KMS-11 (cell line): ENCODE data around the gene PARD3B.

Source experiments
- H2AFZ ChIP-seq: fragments of 200-600 bp; sonication (generic); 2 replicates; pipeline ENCODE4 v1.6.1; 2016; ENCODE audit warnings: antibody characterized with exemption, mixed run types, low read depth
- H3K27ac ChIP-seq: fragments of 200-600 bp; sonication (generic); 2 replicates; pipeline ENCODE4 v1.6.1; 2016; ENCODE audit warnings: mild to moderate bottlenecking, mixed run types
- H3K27me3 ChIP-seq: fragments of 200-600 bp; sonication (generic); 2 replicates; pipeline ENCODE4 v1.6.1; 2017; ENCODE audit warnings: mild to moderate bottlenecking, low read depth, mixed run types, moderate library complexity; ENCODE audit not compliant: insufficient read depth
- H3K36me3 ChIP-seq: fragments of 200-600 bp; sonication (generic); 2 replicates; pipeline ENCODE4 v1.6.1; 2017; ENCODE audit warnings: mild to moderate bottlenecking, mixed run types; ENCODE audit not compliant: insufficient read depth
- H3K4me1 ChIP-seq: fragments of 200-600 bp; sonication (generic); 2 replicates; pipeline ENCODE4 v1.6.1; 2016; ENCODE audit warnings: mild to moderate bottlenecking, low read depth, mixed run types; ENCODE audit not compliant: poor library complexity, severe bottlenecking
- H3K4me2 ChIP-seq: fragments of 200-600 bp; sonication (generic); 2 replicates; pipeline ENCODE4 v1.7.0; 2016; ENCODE audit warnings: mild to moderate bottlenecking, mixed run types
- H3K4me3 ChIP-seq: fragments of 200-600 bp; sonication (generic); IDR thresholded peaks from 2 replicates; pipeline ENCODE4 v1.6.1; 2017; ENCODE audit warnings: low read depth, low read length, mixed read lengths; ENCODE audit not compliant: insufficient read depth
- H3K79me2 ChIP-seq: fragments of 200-600 bp; sonication (generic); 2 replicates; pipeline ENCODE4 v1.6.1; 2016; ENCODE audit warnings: low read depth, mixed run types; ENCODE audit not compliant: insufficient read depth
- H3K9ac ChIP-seq: fragments of 200-600 bp; sonication (generic); 2 replicates; pipeline ENCODE4 v1.6.1; 2016; ENCODE audit warnings: mild to moderate bottlenecking, mixed run types
- H4K20me1 ChIP-seq: fragments of 200-600 bp; sonication (generic); 2 replicates; pipeline ENCODE4 v1.6.1; 2016; ENCODE audit warnings: mild to moderate bottlenecking, mixed run types; ENCODE audit not compliant: insufficient read depth
- TF ChIP-seq, protein P1 (sequence below): fragments of 200-600 bp; sonication (generic); conservative IDR thresholded peaks from 2 replicates; pipeline ENCODE4 v1.6.1; 2017; ENCODE audit warnings: low read depth, mild to moderate bottlenecking, antibody characterized with exemption, low read length, moderate library complexity, mixed read lengths

The PARD3B gene

DNA sequence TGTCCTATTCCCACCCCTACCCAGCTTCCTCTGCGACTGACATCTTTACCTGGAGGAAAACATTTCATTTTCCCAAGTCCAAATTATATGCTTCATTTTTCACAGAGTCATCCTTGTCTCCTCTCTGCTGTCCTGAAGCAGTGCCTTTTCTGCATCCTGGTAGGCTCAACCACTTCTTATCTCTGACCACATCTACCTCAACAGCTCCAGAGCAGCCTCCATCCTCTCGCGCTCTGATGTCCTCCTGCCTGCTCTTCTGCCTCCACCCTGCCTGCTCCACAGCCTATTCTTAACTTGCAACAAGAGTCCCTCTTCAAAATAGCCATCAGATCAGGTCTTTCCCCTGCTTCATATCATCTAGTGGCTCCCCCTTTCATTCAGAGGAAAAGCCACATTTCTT, 457.1 kb downstream of the PARD3B start:
- TF ChIP-seq, protein P1, sequence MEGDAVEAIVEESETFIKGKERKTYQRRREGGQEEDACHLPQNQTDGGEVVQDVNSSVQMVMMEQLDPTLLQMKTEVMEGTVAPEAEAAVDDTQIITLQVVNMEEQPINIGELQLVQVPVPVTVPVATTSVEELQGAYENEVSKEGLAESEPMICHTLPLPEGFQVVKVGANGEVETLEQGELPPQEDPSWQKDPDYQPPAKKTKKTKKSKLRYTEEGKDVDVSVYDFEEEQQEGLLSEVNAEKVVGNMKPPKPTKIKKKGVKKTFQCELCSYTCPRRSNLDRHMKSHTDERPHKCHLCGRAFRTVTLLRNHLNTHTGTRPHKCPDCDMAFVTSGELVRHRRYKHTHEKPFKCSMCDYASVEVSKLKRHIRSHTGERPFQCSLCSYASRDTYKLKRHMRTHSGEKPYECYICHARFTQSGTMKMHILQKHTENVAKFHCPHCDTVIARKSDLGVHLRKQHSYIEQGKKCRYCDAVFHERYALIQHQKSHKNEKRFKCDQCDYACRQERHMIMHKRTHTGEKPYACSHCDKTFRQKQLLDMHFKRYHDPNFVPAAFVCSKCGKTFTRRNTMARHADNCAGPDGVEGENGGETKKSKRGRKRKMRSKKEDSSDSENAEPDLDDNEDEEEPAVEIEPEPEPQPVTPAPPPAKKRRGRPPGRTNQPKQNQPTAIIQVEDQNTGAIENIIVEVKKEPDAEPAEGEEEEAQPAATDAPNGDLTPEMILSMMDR, result no peak
- Histone ChIP-seq H2AFZ (no peak overlapping the region), H3K9ac (no peak overlapping the region), H3K27me3 (no peaks in the 10 kb centered on the region), H3K4me3 (no peak overlapping the region), H3K27ac (no peak overlapping the region), H3K4me1 (no peaks in the 10 kb centered on the region), H3K36me3 (no peaks in the 10 kb centered on the region), H4K20me1 (no peaks in the 10 kb centered on the region), H3K79me2 (no peaks in the 10 kb centered on the region), H3K4me2 (no peak overlapping the region)

DNA sequence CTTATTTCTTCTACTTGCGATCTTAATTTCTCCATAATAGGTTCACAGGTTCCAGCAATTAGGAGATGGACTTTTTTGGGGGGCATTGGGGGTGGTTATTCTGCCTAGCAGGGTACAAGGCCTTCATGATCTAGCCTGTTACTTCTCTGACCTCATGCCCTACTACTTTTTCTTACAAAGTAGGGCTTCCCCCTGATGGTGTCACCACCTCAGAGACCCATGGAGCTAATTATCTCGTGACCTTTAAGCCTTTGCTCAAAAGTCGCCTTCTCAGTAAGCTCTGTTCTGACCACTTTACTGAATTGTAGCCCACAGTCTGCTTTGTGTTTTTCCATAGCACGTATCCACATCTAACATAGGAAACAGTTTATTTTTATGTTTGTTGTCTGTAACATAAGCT, 458.0 kb downstream of the PARD3B start:
- Histone ChIP-seq H3K4me1 (no peaks in the 10 kb centered on the region), H4K20me1 (no peaks in the 10 kb centered on the region), H3K4me3 (no peak overlapping the region), H3K27ac (no peak overlapping the region), H2AFZ (no peak overlapping the region), H3K79me2 (no peaks in the 10 kb centered on the region), H3K27me3 (no peaks in the 10 kb centered on the region), H3K9ac (no peak overlapping the region), H3K36me3 (no peaks in the 10 kb centered on the region), H3K4me2 (no peak overlapping the region)
- TF ChIP-seq, protein P1, result no peak

DNA sequence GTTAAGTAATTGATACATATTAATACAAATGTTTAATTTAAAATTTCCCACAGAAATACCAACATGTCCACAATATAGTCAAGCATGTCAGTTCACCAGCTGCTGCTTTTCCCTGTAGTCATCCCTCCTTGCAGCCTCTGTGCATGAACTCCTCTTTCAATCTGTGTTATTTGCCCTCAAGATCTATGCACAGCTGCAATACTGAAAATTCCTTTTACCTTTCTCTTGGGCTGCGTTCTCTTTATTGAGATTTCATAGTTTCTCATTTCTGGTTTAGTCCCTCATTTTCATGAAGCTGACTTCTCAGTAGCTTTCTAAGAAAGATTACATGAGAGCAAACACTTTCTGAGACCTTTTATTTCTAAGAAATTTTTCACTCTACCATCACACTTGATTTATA, 464.9 kb downstream of the PARD3B start:
- Histone ChIP-seq H3K36me3 (no peaks in the 10 kb centered on the region), H3K4me2 (no peak overlapping the region), H4K20me1 (no peaks in the 10 kb centered on the region), H3K4me1 (no peaks in the 10 kb centered on the region), H3K27ac (no peak overlapping the region), H3K27me3 (no peaks in the 10 kb centered on the region), H3K79me2 (no peaks in the 10 kb centered on the region), H2AFZ (no peak overlapping the region), H3K4me3 (no peak overlapping the region), H3K9ac (no peak overlapping the region)
- TF ChIP-seq, protein P1, result no peak

DNA sequence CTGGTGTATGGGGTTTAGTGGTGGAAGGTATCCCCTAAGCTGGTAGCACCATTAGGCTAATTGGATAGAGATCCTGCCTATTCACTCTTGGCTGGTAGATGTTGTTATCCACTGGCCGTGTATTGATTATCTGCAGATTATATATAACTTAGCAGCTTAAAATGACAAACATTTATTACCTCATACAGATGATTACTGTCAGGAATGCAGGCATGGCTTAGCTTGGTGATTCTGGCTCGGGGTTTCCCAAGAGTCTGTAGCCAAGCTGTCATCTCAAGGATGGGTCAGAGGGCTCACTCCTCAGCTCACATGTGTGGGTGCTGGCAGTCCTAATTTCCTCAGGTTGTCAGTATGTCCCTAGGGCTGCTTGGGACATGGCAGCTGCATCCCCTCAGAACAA, 465.8 kb downstream of the PARD3B start:
- Histone ChIP-seq H3K9ac (no peak overlapping the region), H3K27ac (no peak overlapping the region), H3K4me3 (no peak overlapping the region), H3K27me3 (no peaks in the 10 kb centered on the region), H3K4me1 (no peaks in the 10 kb centered on the region), H3K79me2 (no peaks in the 10 kb centered on the region), H2AFZ (no peak overlapping the region), H3K36me3 (no peaks in the 10 kb centered on the region), H4K20me1 (no peaks in the 10 kb centered on the region), H3K4me2 (no peak overlapping the region)
- TF ChIP-seq, protein P1, result no peak
